HepG2 (cell line): ENCODE measurements around the gene ST6GALNAC2.

Experiments
- JUN ChIP-seq: sonication (generic); formaldehyde crosslinking; IDR thresholded peaks from 2 replicates; pipeline ENCODE4 v1.4.0; 2020; ENCODE audit warnings: mild to moderate bottlenecking, missing genetic modification reagents
- MAFK ChIP-seq, 2 experiments: IDR thresholded peaks in 1 of 2; conservative IDR thresholded peaks in 1 of 2; 2 replicates each; pipeline ENCODE4 v1.6.1; 2011; ENCODE audit warnings: improper control_type of control experiment in 2 of 2, low read length in 2 of 2
- SALL2 ChIP-seq: sonication (generic); formaldehyde crosslinking; IDR thresholded peaks from 2 replicates; pipeline ENCODE4 v1.8.1; 2023; ENCODE audit warnings: mild to moderate bottlenecking, missing genetic modification reagents, inconsistent platforms
- TCF7L2 ChIP-seq: IDR thresholded peaks from 2 replicates; pipeline ENCODE4 v1.6.1; 2011; ENCODE audit warnings: mild to moderate bottlenecking, low read depth, low read length, moderate library complexity
- ZNF10 ChIP-seq: sonication (generic); formaldehyde crosslinking; IDR thresholded peaks from 2 replicates; pipeline ENCODE4 v1.4.0; 2020; ENCODE audit warnings: mild to moderate bottlenecking, low read depth, missing genetic modification reagents, borderline replicate concordance
- TF ChIP-seq, protein P1 (sequence below): sonication (generic); formaldehyde crosslinking; IDR thresholded peaks from 2 replicates; pipeline ENCODE4 v1.4.0; 2020; ENCODE audit warnings: missing genetic modification reagents; ENCODE audit errors: not compliant biosample characterization

DNA sequence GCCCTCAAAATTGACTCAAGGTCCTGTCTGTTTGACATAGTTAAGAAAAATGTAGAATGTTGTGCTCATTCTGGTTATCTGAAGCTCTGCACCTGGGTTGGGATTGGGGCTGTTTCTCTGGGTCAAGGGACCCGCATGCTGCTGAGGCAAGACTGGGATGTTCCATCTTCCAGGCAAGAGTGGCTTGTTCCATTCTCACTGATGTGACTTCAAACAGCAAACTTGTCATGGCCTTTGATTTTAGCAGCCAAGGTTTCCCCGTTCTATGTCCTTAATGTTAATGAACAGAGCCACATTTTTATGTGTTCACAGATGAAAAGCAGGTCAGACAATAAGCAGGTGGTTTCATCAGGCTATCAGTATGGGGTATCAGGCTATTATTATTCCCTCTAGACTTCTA is 32.2 kb upstream of the ST6GALNAC2 start:
- TF ChIP-seq MAFK (conservative IDR thresholded peaks at IDR 0.05 in 1 of 2, IDR thresholded peaks at IDR 0.05 in 1 of 2; ENCODE audit: low read length in 2 of 2) (no peak), JUN (CRISPR knock-in tag) (no peak), TCF7L2 (no peak), SALL2 (CRISPR knock-in tag) (no peak), ZNF10 (CRISPR knock-in tag) (no peak)
- TF ChIP-seq, protein P1, sequence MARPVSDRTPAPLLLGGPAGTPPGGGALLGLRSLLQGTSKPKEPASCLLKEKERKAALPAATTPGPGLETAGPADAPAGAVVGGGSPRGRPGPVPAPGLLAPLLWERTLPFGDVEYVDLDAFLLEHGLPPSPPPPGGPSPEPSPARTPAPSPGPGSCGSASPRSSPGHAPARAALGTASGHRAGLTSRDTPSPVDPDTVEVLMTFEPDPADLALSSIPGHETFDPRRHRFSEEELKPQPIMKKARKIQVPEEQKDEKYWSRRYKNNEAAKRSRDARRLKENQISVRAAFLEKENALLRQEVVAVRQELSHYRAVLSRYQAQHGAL, result no peak
